Liver (tissue), 3 donors: ENCODE data around the gene BMPER.

Source experiments
- CTCF ChIP-seq: fragments of 150-350 bp; IDR thresholded peaks from 2 replicates; pipeline ENCODE4 v1.5.1; 2017; ENCODE audit warnings: improper control_type of control experiment, low read depth, low read length; ENCODE audit not compliant: missing input control
- HNF4G ChIP-seq: IDR thresholded peaks from 2 replicates; pipeline ENCODE4 v1.6.1; 2016; ENCODE audit warnings: antibody characterized with exemption
- JUND ChIP-seq, 2 donors: IDR thresholded peaks; 2 replicates each; pipeline ENCODE4 v1.6.1; 2016; ENCODE audit warnings: antibody characterized with exemption in 2 of 2
- MAX ChIP-seq: IDR thresholded peaks from 2 replicates; pipeline ENCODE4 v1.6.1; 2016; ENCODE audit warnings: antibody characterized with exemption
- RAD21 ChIP-seq, 2 donors: IDR thresholded peaks; 2 replicates each; pipeline ENCODE4 v1.6.1; 2016; ENCODE audit warnings: antibody characterized with exemption in 2 of 2, mild to moderate bottlenecking in 2 of 2
- REST ChIP-seq: IDR thresholded peaks from 2 replicates; pipeline ENCODE4 v1.6.1; 2016; ENCODE audit warnings: antibody characterized with exemption, mild to moderate bottlenecking
- RXRA ChIP-seq, 2 donors: IDR thresholded peaks; 2 replicates each; pipeline ENCODE4 v1.6.1; 2017 to 2018; ENCODE audit warnings: antibody characterized with exemption in 2 of 2, mild to moderate bottlenecking in 1 of 2
- TAF1 ChIP-seq: conservative IDR thresholded peaks from 2 replicates; pipeline ENCODE4 v1.6.1; 2016; ENCODE audit warnings: antibody characterized with exemption, mild to moderate bottlenecking
- donor health status: healthy.
- donor health status: healthy.

GRCh38 chr7:33971106-33971505 lies 65.8 kb downstream of the BMPER start:
- TF ChIP-seq CTCF, result no peak
- no peak for TF ChIP-seq MAX
- no peak for TF ChIP-seq RAD21 (IDR thresholded peaks at IDR 0.05)
- no peak for TF ChIP-seq REST
- TF ChIP-seq HNF4G, result no peak
- TF ChIP-seq JUND (IDR thresholded peaks at IDR 0.05), result no peak
- no peak for TF ChIP-seq RXRA (IDR thresholded peaks at IDR 0.05)
- no peak for TF ChIP-seq TAF1
